Measurements from ENCODE around the gene CHMP4A. TPM values are rescaled to one million over a fixed set of nuclear protein-coding genes. Genes with fewer than 3 reads are reported as not detected.

Gene CHMP4A
- total and polyA plus RNA-seq, 2 of the 13 experiments (the other 11 are each of a cell fraction or from before 2014, with no cell fraction given) = 83.6 to 113 TPM

GRCh38 chr14:24188251-24189058, 24.8 kb downstream of the CHMP4A start, which contains the start of gene IPO4 (continued):
- TF ChIP-seq MLXIP (CRISPR knock-in tag; IDR thresholded peaks at IDR 0.05; ENCODE audit: borderline replicate concordance) (peak; percentile 70; the same call in 1 of the 2 replicates), ZBTB21 (CRISPR knock-in tag; IDR thresholded peaks at IDR 0.05) (peak; percentile 83), ZNF597 (CRISPR knock-in tag; IDR thresholded peaks at IDR 0.05) (no peak), ZNF788 (CRISPR knock-in tag; IDR thresholded peaks at IDR 0.05; ENCODE audit: borderline replicate concordance) (peak; percentile 100), THAP7 (CRISPR knock-in tag; IDR thresholded peaks at IDR 0.05) (peak; percentile 98), CBX2 (IDR thresholded peaks at IDR 0.05; ENCODE audit: low read depth, low read length) (peak; percentile 80; the same call in 1 of the 2 replicates), CBX2 (CRISPR knock-in tag; IDR thresholded peaks at IDR 0.05; ENCODE audit: low read depth) (peak; percentile 98; the same call in 1 of the 2 replicates), RNF219 (CRISPR knock-in tag; IDR thresholded peaks at IDR 0.05) (no peak), ZKSCAN1 (IDR thresholded peaks at IDR 0.05; ENCODE audit: low read length) (peak; percentile 86; the same call in 1 of the 2 replicates), ZBTB3 (CRISPR knock-in tag; IDR thresholded peaks at IDR 0.05; ENCODE audit: borderline replicate concordance, low read depth) (peak; percentile 90), ZNF572 (CRISPR knock-in tag; IDR thresholded peaks at IDR 0.05) (peak; percentile 89; the same call in 1 of the 2 replicates), ZMAT3 (CRISPR knock-in tag; conservative IDR thresholded peaks at IDR 0.05) (peak; percentile 95), ZNF234 (CRISPR knock-in tag; conservative IDR thresholded peaks at IDR 0.05) (peak; percentile 98), FOXA3 (CRISPR knock-in tag; IDR thresholded peaks at IDR 0.05) (peak; percentile 94), HNRNPH1 (optimal IDR thresholded peaks at IDR 0.05; ENCODE audit: low read depth, low read length) (peak; percentile 94), ZKSCAN8 (CRISPR knock-in tag; IDR thresholded peaks at IDR 0.05; ENCODE audit: borderline replicate concordance) (peak; percentile 98), ATF3 (CRISPR knock-in tag; IDR thresholded peaks at IDR 0.05) (peak; percentile 83), ARID2 (CRISPR knock-in tag; IDR thresholded peaks at IDR 0.05; ENCODE audit: borderline replicate concordance) (peak; percentile 100), ZNF614 (CRISPR knock-in tag; IDR thresholded peaks at IDR 0.05; ENCODE audit: borderline replicate concordance) (peak; percentile 99), ADNP (CRISPR knock-in tag; IDR thresholded peaks at IDR 0.05) (no peak), MAFG (CRISPR knock-in tag; IDR thresholded peaks at IDR 0.05) (no peak)

Measured in HepG2 (cell line).